GM21515 (cell line): ENCODE measurements around the gene LDHB.
"Not testable (repeated sequence)": the region's sequence is repeated elsewhere in the genome, so short reads cannot be mapped to it uniquely, and the experiment has no call there.

Experiments
- ATAC-seq: cut with Tn5 transposase; IDR thresholded peaks from one replicate; pipeline ENCODE4 v1.9.1; 2021; ENCODE audit not compliant: unreplicated experiment

Gene LDHB

DNA sequence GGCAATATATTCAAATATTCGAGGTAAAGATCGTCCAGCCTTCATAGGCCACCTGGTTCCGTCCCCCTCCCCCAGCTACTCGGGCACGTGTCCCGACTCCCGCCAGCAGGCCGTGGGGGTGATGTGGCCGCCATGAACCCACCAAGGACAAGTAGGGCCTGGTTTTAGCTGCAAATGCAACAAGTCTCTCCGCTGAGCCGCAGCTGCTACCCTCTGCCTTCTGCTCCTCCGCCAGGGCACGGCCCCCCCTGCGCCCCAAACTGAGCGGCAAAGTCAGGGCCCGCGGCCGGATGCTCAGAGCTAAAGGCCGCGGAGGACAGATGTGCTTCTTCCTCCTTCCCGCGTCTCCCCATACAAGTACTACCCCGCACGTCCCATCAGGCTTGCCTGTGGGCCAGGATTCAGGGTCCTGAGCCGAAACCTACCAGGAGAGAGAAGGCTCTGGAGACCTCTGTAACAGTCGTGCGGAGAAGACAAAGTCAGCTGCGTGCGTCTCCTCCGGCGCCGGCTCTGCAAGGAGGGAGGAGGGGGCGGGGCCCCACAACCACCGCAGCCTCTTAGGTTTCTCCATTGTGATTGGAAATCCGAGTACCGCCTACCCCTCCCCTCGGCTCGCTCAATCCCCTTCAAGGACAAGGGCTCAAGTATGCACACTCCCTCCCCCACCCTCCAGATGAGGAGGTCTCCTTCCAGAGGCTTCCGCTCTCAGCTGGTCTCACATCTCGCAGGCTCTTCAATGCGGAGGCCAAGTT lies at the start of gene LDHB:
LDHB (minus strand) TSS at position 517 of the 752 bp plus-strand sequence. CDS start 3,171 bp downstream, outside the sequence.
- ATAC-seq, result peak; percentile 98

GRCh38 chr12:21704847-21705246 lies 47.2 kb upstream of the LDHB start:
- no peak for ATAC-seq

DNA sequence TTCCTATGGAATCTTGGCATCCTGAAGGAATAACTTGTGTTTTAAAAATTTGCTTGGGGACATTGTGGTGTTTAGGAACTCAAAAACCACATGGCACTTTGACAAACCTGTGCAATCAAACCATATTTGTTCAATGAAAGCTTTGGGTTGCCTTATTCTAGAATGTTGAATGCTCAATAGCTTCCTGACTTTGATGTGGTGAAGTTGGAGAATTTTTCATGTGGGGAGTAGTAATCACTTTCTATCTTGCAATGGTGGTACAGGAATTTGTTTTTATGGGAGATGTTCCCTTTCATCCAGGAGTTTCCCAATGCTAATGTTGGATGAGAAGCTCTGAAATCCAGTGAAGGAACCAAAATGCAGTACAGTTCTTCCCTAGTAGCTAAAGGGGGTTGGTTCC lies 42.2 kb upstream of the LDHB start:
- no peak for ATAC-seq

GRCh38 chr12:21697904-21698630 lies 40.4 kb upstream of the LDHB start:
- no peak for ATAC-seq

DNA sequence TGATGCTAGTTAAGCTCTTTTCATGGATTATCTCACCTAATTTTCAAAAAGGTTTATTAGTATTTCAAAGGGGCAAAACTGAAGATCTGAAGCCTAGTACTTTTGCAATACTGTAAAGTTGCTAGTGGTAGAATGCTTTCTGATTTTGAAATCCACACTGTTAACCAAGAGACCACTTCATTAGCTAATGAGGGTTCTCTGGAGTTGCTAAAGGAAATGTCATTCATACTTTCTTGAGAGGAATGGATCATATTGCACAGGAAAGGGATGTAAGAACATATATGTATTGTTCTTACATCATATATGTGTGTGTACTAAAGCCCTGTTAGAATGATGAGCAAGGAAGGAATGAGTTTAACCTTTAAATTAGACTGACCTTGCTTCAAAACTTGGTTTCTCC lies 39.0 kb upstream of the LDHB start:
- no peak for ATAC-seq

GRCh38 chr12:21695986-21696385 lies 38.3 kb upstream of the LDHB start:
- ATAC-seq, result no peak

DNA sequence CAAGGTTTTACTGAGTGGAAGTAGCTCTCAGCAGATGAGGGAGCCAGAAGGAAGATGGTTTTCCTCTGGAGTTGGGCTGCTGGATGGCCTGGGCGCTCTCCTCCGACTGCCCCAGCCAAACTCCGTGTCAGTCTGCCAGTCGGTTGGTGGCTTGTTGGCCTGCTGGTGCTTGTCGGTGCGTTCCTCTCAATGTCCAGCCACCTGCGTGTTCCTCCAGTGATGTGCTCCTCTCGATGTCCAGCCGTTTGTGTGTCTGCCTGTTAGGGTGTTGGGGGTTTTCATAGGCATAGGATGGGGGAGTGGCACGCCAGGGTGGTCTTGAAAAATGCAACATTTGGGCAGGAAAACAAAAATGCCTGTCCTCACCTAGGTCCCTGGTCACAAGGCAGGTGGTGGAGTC lies 37.0 kb upstream of the LDHB start:
- ATAC-seq, result no peak

DNA sequence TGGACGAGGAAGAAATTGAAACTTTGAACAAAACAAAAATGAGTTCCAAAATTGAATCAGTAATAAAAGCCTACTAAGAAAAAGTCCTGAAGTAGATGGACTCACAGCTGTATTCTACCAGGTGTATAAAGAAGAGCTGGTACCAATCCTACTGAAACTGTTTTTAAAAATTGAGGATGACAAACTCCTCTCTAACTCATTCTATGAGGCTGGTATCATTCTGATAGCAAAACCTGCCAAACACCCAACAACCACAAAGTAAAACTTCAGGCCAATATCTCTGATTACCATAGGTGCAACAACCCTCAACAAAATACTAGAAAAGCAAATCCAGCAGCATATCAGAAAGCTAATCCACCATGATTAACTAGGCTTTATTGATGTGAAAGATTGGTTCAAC lies 33.9 kb upstream of the LDHB start:
- no peak for ATAC-seq

GRCh38 chr12:21690704-21691368 lies 33.2 kb upstream of the LDHB start:
- ATAC-seq, result no peak

- ATAC-seq, result no peak
Observed at GRCh38 chr12:21683115-21683514, 25.5 kb upstream of the LDHB start.

DNA sequence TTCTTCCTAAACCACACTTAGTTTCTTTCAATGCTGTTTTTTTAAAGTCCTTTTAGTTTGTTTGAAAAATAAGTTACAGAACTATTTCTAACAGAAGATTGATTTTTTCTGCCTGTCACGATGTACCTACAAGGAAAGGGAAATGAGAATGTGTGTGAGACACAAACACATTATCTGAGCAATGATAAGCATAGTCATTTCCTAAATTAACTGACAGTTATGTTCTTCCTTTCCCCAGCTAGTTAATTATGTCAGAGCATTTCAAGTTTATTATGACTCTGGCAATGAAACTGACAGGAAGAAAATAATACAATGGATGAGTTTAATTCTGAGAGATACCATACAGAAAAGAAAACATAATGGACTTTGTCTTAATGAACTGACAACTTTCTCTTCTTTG lies 21.3 kb upstream of the LDHB start:
- no peak for ATAC-seq

DNA sequence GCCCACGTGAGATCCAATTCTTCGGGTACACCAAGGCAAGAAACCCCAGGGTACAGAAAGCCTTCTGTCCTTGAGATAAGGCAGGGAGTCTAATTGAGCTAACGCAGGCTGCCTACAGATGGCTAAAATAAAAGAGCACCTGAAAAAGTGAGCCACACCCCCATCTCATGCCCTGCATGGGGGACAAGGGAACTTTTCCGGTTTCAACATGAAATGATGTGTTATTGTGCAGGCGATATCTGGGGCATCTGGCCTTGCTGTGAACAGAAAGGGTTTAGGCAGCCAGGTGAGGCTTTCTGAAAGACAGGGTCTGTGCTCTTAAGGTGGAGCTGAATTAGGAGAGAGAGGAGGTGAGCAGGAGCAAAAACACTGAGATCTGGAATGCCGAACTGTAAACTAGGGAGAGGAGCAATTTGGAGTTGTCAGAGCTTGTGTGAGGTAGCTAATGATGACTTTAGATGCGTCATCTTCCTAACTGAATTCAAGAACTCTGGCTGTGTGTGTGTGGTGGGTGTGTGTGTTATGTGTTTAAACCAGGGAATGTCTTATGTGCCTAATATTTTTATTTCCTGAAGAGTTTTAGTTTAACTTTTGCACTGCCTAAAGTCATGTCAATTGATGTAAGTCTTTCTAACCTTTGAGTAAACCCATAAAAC lies 20.1 kb upstream of the LDHB start:
- no peak for ATAC-seq

DNA sequence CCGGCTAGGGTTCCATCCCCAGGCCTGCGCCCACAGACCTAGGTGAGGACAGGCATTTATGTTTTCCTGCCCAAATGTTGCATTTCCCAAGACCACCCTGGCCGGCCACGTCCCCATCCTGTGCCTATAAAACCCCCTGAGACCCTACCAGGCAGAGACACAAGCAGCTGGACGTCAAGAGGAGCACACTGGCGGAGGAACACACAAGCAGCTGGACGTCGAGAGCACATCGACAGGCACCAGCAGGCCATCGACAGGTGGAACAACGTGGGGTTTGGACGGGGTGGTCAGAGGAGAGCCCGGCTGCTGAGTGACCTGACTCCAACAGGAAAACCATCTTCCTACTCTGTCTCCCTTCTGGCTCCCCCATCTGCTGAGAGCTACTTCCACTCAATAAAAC lies 19.6 kb upstream of the LDHB start:
- no peak for ATAC-seq

- ATAC-seq, result no peak
Observed at GRCh38 chr12:21676776-21677175, 19.1 kb upstream of the LDHB start.

- no peak for ATAC-seq
Observed at GRCh38 chr12:21675641-21676040, 18.0 kb upstream of the LDHB start.

GRCh38 chr12:21675096-21675495 lies 17.5 kb upstream of the LDHB start:
- no peak for ATAC-seq

DNA sequence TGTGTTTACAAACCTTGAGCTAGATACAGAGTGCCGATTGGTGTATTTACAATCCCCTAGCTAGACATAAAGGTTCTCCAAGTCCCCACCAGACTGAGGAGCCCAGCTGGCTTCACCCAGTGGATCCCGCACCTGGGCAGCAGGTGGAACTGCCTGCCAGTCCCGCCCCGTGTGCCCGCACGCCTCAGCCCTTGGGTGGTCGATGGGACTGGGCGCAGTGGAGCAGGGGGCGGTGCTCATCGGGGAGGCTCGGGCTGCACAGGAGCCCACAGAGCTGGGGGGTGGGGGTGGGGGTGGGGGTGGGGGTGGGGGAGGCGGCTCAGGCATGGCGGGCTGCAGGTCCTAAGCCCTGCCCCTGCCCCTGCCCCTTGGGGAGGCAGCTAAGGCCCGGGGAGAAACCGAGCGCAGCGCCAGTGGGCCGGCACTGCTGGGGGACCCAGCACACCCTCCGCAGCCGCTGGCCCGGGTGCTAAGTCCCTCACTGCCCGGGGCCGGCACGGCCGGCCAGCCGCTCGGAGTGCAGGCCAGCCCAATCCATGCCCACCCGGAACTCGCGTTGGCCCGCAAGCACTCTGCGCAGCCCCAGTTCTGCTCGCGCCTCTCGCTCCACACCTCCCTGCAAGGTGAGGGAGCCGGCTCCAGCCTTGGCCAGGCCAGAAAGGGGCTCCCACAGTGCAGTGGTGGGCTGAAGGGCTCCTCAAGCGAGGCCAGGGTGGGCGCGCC lies 16.3 kb upstream of the LDHB start:
- not testable (repeated sequence) for ATAC-seq

- no peak for ATAC-seq
Observed at GRCh38 chr12:21672146-21672545, 14.5 kb upstream of the LDHB start.

- no peak for ATAC-seq
Observed at GRCh38 chr12:21666722-21667121, 9.1 kb upstream of the LDHB start.

- ATAC-seq, result no peak
Observed at GRCh38 chr12:21665816-21666215, 8.2 kb upstream of the LDHB start.
